Measurements from ENCODE around the gene MPO. TPM values are rescaled to one million over a fixed set of nuclear protein-coding genes. Genes with fewer than 3 reads are reported as not detected.

The MPO gene
- total RNA-seq, 4 donors from 2014 or later, result 0.24 to 0.45 TPM; not detected in 2

DNA sequence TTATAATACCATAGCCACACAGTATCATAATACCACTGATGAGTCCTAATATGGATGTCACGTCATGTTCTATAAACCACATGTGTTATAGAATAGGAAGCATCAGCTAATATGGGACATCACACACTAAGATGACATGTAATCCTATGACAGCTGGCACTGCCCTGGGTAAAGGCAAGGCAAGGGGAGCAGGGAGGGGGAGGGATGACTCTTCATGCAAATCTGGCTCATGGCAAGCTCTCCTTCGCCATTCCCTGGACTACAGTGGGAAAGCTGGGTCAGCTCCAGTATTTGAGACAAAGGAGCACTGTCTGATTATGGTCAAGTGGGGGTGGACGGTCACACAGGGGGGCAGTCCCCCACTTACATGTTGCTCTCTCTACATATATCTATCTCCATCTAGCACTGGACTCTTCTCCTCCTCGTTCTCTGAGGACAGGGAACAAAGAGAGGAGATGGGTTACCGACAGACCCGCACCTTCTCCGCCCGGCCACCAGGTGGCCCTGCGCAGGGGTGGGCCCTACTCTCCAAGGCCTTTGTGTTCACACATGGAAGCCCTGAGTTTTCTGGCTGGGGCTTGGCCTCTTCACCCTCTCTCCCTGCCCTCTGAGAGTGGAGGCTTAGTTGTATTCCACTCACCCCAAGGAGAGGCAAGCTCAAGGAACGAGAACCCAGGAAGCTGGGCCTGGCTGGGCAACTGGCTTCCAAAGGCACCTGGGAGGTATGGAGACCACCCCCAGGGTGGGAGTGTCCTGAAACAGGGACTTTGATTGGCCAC, 23.4 kb upstream of the MPO start:
- intact Hi-C loops (cut with DNase I), result no loop called here

GRCh38 chr17:58302919-58303585, 22.3 kb upstream of the MPO start:
- H3K27me3 ChIP-seq, result no peaks in the 10 kb centered on the region
- no peak overlapping the region for H3K27ac ChIP-seq
- no peak for DNase-seq
- H3K4me1 ChIP-seq, result no peaks in the 10 kb centered on the region
- TF ChIP-seq, protein P1, sequence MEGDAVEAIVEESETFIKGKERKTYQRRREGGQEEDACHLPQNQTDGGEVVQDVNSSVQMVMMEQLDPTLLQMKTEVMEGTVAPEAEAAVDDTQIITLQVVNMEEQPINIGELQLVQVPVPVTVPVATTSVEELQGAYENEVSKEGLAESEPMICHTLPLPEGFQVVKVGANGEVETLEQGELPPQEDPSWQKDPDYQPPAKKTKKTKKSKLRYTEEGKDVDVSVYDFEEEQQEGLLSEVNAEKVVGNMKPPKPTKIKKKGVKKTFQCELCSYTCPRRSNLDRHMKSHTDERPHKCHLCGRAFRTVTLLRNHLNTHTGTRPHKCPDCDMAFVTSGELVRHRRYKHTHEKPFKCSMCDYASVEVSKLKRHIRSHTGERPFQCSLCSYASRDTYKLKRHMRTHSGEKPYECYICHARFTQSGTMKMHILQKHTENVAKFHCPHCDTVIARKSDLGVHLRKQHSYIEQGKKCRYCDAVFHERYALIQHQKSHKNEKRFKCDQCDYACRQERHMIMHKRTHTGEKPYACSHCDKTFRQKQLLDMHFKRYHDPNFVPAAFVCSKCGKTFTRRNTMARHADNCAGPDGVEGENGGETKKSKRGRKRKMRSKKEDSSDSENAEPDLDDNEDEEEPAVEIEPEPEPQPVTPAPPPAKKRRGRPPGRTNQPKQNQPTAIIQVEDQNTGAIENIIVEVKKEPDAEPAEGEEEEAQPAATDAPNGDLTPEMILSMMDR (IDR thresholded peaks at IDR 0.05), result no peak
- no peak for TF ChIP-seq POLR2A (IDR thresholded peaks at IDR 0.05)
- H3K4me3 ChIP-seq (replicated peaks in 1 of 3), result no peak overlapping the region
- H3K36me3 ChIP-seq, result no peaks in the 10 kb centered on the region
- intact Hi-C loops (cut with DNase I), result no loop called here
- 84 to 86% methylated on average over 7 to 9 of the region's 9 CpGs for WGBS, 2 donors
- H3K9me3 ChIP-seq, result no peaks in the 10 kb centered on the region

More for the DNA sequence above, 23.4 kb upstream of the MPO start:
- H3K27me3 ChIP-seq, result no peaks in the 10 kb centered on the region
- TF ChIP-seq, protein P1 (IDR thresholded peaks at IDR 0.05), result peak in 5 of 6 experiments; percentile 45 to 71 (median 57)
- no peak for TF ChIP-seq POLR2A (IDR thresholded peaks at IDR 0.05)
- no peaks in the 10 kb centered on the region for H3K9me3 ChIP-seq
- peak; percentile 44 to 51 for DNase-seq
- WGBS, 2 donors, result 35 to 45% methylated on average over 9 to 10 of the region's 10 CpGs
- H3K4me3 ChIP-seq (replicated peaks in 1 of 3), result no peak overlapping the region
- H3K36me3 ChIP-seq, result no peaks in the 10 kb centered on the region
- no peak overlapping the region for H3K27ac ChIP-seq
- no peaks in the 10 kb centered on the region for H3K4me1 ChIP-seq

DNA sequence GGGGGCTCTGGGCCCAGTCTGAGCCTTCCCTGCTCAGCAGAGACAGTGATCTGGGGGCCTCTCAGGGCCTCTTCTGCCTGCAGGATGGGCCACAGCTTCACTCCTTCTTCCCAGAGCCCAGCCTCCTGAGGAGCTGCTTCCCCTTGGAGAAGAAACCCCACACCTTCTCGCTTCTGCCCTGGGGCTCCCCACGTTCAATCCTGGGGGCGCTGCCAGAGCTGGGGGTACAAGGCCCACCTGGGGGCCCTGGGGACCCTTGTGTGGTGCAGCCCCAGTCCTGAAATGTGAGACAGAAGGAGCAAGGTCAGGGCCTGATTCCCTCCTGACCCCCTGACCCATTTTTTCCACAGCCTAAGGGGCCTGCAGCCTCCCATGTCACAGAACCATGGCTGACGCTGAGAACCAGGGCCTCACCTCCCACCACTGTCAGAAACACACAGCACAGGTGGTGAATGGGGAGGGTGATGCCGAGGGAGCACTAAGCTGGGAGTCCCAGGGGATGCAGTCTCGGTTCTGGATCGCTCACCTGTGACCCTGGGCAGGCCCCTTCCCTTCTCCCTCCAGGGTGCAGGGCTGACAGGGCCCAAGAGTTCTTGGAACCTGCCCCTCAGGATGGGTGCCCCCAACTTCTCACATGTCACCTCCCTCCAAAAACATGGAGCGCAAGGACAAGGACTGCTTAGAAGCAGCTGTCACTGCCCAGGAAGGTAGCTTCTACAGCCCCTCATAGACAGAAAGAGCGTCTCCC, 21.6 kb upstream of the MPO start:
- intact Hi-C loops (cut with DNase I), result no loop called here
- 86 to 90% methylated on average over 6 to 7 of the region's 9 CpGs for WGBS, 2 donors
- no peak overlapping the region for H3K4me3 ChIP-seq (replicated peaks in 1 of 3)
- H3K9me3 ChIP-seq, result no peaks in the 10 kb centered on the region
- DNase-seq, result no peak
- no peaks in the 10 kb centered on the region for H3K27me3 ChIP-seq
- no peaks in the 10 kb centered on the region for H3K36me3 ChIP-seq
- H3K4me1 ChIP-seq, result no peaks in the 10 kb centered on the region
- TF ChIP-seq POLR2A (IDR thresholded peaks at IDR 0.05), result no peak
- TF ChIP-seq, protein P1 (IDR thresholded peaks at IDR 0.05), result no peak
- H3K27ac ChIP-seq, result no peak overlapping the region

DNA sequence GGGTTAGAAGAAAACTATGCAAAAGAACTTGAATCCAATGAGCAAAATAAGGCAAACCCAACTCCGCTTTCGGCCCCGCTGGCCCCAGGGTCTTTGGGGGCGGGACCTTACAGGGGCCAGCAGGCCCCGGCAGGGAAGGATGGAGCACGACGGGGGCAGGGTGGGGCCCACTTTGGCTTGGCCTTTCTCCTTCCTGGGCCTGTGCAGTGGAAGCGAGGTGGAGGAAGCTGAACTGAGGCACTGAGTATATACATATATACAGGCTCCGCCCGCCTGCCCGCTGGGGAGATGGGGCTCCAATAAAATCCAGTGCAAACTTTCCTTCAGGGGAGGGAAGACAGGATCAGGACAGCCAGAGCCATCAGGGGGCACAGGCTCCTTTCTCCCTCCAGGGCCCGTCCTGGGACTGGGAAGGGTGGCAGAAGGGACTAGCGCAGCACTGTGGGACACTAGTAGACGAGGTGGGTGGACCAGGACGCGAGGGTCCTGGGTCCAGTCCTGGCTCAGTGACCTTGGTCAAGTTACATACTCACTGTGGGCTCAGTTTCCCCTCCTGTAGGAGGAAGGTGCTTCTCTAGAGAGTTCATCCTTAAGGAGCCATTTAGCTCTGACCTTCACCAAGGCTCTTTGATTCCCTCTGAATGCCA, 20.9 kb upstream of the MPO start:
- no peak for TF ChIP-seq POLR2A (IDR thresholded peaks at IDR 0.05)
- TF ChIP-seq, protein P1 (IDR thresholded peaks at IDR 0.05), result no peak
- no peaks in the 10 kb centered on the region for H3K4me1 ChIP-seq
- no peaks in the 10 kb centered on the region for H3K9me3 ChIP-seq
- DNase-seq, result no peak
- intact Hi-C loops (cut with DNase I), result no loop called here
- WGBS, 2 donors, result 81 to 88% methylated on average over 16 of the region's 16 CpGs
- H3K36me3 ChIP-seq, result no peaks in the 10 kb centered on the region
- H3K27me3 ChIP-seq, result no peaks in the 10 kb centered on the region
- no peak overlapping the region for H3K27ac ChIP-seq
- no peak overlapping the region for H3K4me3 ChIP-seq (replicated peaks in 1 of 3)

All from thyroid gland (tissue), 4 donors.